ENCODE results near the gene ARID5A. TPM values are rescaled to one million over a fixed set of nuclear protein-coding genes. Genes with fewer than 3 reads are reported as not detected.
"Not testable (repeated sequence)": the region's sequence is repeated elsewhere in the genome, so short reads cannot be mapped to it uniquely, and the experiment has no call there.

The ARID5A gene
- polyA plus RNA-seq, 1 donor from 2014 or later, result not detected

DNA sequence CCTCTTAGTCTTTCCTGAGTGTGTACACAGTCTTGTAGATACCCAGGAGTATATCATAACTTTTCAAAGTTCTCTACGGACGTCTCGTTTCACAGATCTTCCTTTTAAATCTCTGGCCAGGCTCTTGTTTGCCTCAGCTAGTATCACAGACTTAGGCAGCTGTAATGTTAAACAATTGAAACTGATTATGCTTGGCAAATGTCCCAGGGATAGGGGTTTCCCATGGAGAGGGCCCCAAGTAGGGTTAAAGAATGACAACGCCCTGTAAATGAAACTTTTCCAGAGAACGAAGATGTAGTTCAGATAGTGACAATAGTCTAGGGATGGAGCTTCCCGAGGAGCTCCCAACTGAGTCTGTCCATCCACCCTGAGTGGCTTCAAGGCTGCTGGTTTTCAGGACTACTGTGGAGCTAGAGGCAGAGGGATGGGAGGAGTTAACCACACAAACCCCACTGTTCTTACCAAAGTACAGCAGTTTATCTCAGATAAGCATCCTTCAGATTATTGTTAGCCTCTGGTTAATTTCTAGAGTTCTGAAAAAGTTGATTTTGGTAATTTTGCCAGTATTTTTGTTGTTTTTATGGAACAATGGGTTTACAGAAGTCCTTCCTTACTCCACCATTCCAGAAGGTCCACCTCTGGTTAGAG lies 40.4 kb upstream of the ARID5A start:
- Histone ChIP-seq H2AFZ (ENCODE audit: low read depth, low read length) (no peak overlapping the region), H3K27ac (ENCODE audit: low read length) (no peak overlapping the region), H3F3A (ENCODE audit: insufficient read depth, low read length, poor library complexity, severe bottlenecking) (no peaks in the 10 kb centered on the region), H3K79me2 (replicated peaks; ENCODE audit: insufficient read depth, low read length) (no peaks in the 10 kb centered on the region), H4K20me1 (ENCODE audit: insufficient read depth) (no peaks in the 10 kb centered on the region), H3K36me3 (ENCODE audit: insufficient read depth, low read length) (no peaks in the 10 kb centered on the region), H3K27me3 (ENCODE audit: insufficient read depth, low read depth, low read length) (no peaks in the 10 kb centered on the region), H3K9ac (ENCODE audit: low read length) (no peak overlapping the region), H3K9me2 (ENCODE audit: insufficient read depth, low read length) (no peaks in the 10 kb centered on the region), H3K9me3 (ENCODE audit: low read length) (peaks cover 3% of the 10 kb centered on the region), H3K4me2 (ENCODE audit: low read length) (no peak overlapping the region), H3K4me3 (ENCODE audit: low read length) (no peak overlapping the region)
- TF ChIP-seq SMC3 (conservative IDR thresholded peaks at IDR 0.05; ENCODE audit: poor library complexity), result no peak

DNA sequence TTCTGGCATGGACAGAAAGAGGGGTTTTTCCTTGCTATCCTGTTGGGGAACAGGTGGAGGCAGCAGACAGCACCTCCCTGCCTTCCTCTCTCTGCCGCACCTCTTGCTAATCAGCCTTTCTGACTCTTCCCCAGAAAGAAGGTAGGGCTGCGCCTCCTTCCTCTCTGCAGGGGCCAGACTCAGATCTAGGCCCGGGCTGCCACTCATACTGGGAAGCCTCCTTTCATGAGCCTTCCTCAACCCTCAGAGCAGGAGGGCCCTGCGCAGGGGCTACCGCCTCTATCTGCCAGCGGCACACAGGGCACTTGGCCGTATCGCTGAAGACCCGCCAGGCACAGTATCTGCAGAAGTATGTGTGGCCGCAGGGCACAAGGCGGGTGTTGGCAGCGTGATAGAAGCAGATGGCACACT lies 38.5 kb upstream of the ARID5A start:
- no peaks in the 10 kb centered on the region for H3K27me3 ChIP-seq (ENCODE audit: insufficient read depth, low read depth, low read length)
- H3K27ac ChIP-seq (ENCODE audit: low read length), result no peak overlapping the region
- no peaks in the 10 kb centered on the region for H3K79me2 ChIP-seq (replicated peaks; ENCODE audit: insufficient read depth, low read length)
- H3K9me3 ChIP-seq (ENCODE audit: low read length), result peaks cover 3% of the 10 kb centered on the region
- no peaks in the 10 kb centered on the region for H3K36me3 ChIP-seq (ENCODE audit: insufficient read depth, low read length)
- no peak overlapping the region for H3K4me3 ChIP-seq (ENCODE audit: low read length)
- TF ChIP-seq, protein P1, sequence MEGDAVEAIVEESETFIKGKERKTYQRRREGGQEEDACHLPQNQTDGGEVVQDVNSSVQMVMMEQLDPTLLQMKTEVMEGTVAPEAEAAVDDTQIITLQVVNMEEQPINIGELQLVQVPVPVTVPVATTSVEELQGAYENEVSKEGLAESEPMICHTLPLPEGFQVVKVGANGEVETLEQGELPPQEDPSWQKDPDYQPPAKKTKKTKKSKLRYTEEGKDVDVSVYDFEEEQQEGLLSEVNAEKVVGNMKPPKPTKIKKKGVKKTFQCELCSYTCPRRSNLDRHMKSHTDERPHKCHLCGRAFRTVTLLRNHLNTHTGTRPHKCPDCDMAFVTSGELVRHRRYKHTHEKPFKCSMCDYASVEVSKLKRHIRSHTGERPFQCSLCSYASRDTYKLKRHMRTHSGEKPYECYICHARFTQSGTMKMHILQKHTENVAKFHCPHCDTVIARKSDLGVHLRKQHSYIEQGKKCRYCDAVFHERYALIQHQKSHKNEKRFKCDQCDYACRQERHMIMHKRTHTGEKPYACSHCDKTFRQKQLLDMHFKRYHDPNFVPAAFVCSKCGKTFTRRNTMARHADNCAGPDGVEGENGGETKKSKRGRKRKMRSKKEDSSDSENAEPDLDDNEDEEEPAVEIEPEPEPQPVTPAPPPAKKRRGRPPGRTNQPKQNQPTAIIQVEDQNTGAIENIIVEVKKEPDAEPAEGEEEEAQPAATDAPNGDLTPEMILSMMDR (IDR thresholded peaks at IDR 0.05; ENCODE audit: poor library complexity, severe bottlenecking), result no peak
- TF ChIP-seq TAF1 (IDR thresholded peaks at IDR 0.05; ENCODE audit: low read depth) (no peak), SMC3 (conservative IDR thresholded peaks at IDR 0.05; ENCODE audit: poor library complexity) (no peak), POLR2AphosphoS5 (IDR thresholded peaks at IDR 0.05) (no peak), EP300 (conservative IDR thresholded peaks at IDR 0.05; ENCODE audit: poor library complexity, severe bottlenecking) (no peak), EZH2 (IDR thresholded peaks at IDR 0.05; ENCODE audit: borderline replicate concordance, insufficient read depth, low read length, poor library complexity, severe bottlenecking) (no peak), MXI1 (conservative IDR thresholded peaks at IDR 0.05; ENCODE audit: poor library complexity, severe bottlenecking) (no peak), RAD21 (conservative IDR thresholded peaks at IDR 0.05) (no peak)
- TF ChIP-seq, protein P2, sequence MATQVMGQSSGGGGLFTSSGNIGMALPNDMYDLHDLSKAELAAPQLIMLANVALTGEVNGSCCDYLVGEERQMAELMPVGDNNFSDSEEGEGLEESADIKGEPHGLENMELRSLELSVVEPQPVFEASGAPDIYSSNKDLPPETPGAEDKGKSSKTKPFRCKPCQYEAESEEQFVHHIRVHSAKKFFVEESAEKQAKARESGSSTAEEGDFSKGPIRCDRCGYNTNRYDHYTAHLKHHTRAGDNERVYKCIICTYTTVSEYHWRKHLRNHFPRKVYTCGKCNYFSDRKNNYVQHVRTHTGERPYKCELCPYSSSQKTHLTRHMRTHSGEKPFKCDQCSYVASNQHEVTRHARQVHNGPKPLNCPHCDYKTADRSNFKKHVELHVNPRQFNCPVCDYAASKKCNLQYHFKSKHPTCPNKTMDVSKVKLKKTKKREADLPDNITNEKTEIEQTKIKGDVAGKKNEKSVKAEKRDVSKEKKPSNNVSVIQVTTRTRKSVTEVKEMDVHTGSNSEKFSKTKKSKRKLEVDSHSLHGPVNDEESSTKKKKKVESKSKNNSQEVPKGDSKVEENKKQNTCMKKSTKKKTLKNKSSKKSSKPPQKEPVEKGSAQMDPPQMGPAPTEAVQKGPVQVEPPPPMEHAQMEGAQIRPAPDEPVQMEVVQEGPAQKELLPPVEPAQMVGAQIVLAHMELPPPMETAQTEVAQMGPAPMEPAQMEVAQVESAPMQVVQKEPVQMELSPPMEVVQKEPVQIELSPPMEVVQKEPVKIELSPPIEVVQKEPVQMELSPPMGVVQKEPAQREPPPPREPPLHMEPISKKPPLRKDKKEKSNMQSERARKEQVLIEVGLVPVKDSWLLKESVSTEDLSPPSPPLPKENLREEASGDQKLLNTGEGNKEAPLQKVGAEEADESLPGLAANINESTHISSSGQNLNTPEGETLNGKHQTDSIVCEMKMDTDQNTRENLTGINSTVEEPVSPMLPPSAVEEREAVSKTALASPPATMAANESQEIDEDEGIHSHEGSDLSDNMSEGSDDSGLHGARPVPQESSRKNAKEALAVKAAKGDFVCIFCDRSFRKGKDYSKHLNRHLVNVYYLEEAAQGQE (IDR thresholded peaks at IDR 0.05; ENCODE audit: borderline replicate concordance), result no peak
- no peaks in the 10 kb centered on the region for H4K20me1 ChIP-seq (ENCODE audit: insufficient read depth)
- H3K9me2 ChIP-seq (ENCODE audit: insufficient read depth, low read length), result no peaks in the 10 kb centered on the region
- no peak overlapping the region for H3K9ac ChIP-seq (ENCODE audit: low read length)
- H3K4me2 ChIP-seq (ENCODE audit: low read length), result no peak overlapping the region
- H3F3A ChIP-seq (ENCODE audit: insufficient read depth, low read length, poor library complexity, severe bottlenecking), result no peaks in the 10 kb centered on the region
- no peak overlapping the region for H2AFZ ChIP-seq (ENCODE audit: low read depth, low read length)

DNA sequence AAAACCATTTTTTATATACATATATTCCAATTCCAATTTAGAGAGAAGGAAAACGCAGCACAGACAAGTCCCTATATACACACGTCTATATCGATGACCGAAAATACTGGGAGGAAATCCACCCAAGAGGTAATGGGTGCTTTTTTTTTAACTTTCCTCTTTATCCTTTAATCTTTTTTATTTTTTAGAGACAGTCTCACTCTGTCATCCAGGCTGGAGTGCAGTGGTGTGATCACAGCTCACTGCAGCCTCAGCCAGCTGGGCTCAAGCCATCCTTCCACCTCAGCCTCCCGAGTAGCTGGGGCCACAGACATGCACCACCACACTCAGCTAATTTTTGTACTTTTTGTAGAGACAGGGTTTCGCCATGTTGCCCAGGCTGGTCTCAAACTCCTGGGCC lies 37.9 kb upstream of the ARID5A start:
- H2AFZ ChIP-seq (ENCODE audit: low read depth, low read length); H3K27ac ChIP-seq (ENCODE audit: low read length); H3K36me3 ChIP-seq (ENCODE audit: insufficient read depth, low read length); H3K4me3 ChIP-seq (ENCODE audit: low read length); H3K9me2 ChIP-seq (ENCODE audit: insufficient read depth, low read length); H3K79me2 ChIP-seq (replicated peaks; ENCODE audit: insufficient read depth, low read length); H4K20me1 ChIP-seq (ENCODE audit: insufficient read depth); H3F3A ChIP-seq (ENCODE audit: insufficient read depth, low read length, poor library complexity, severe bottlenecking); H3K4me2 ChIP-seq (ENCODE audit: low read length); H3K9me3 ChIP-seq (ENCODE audit: low read length); H3K27me3 ChIP-seq (ENCODE audit: insufficient read depth, low read depth, low read length); H3K9ac ChIP-seq (ENCODE audit: low read length): not testable (repeated sequence)
